GM06990 (cell line): ENCODE measurements around the gene PDCD6IP.

ENCODE experiments used
- DNase-seq: peaks from one replicate; pipeline ENCODE4 v3.0.0-alpha.2; 2011; ENCODE audit not compliant: insufficient read length; ENCODE audit errors: extremely low read depth
- H3K27me3 ChIP-seq: replicated peaks from 2 replicates; pipeline ENCODE4 v1.6.0; 2011; ENCODE audit warnings: low read length; ENCODE audit not compliant: control insufficient read depth, insufficient read depth
- H3K36me3 ChIP-seq: 2 replicates; pipeline ENCODE4 v1.5.1; 2011; ENCODE audit warnings: low read length; ENCODE audit not compliant: control insufficient read depth, insufficient read depth
- H3K4me3 ChIP-seq: replicated peaks from 2 replicates; pipeline ENCODE4 v1.5.1; 2011; ENCODE audit warnings: low read depth, mild to moderate bottlenecking, control low read depth, low read length
- TF ChIP-seq, protein P1 (sequence below): IDR thresholded peaks from 2 replicates; pipeline ENCODE4 v1.5.1; 2011; ENCODE audit warnings: low read length, control low read depth, mild to moderate bottlenecking, inconsistent platforms; ENCODE audit not compliant: insufficient read depth, poor library complexity, severe bottlenecking

PDCD6IP gene

DNA sequence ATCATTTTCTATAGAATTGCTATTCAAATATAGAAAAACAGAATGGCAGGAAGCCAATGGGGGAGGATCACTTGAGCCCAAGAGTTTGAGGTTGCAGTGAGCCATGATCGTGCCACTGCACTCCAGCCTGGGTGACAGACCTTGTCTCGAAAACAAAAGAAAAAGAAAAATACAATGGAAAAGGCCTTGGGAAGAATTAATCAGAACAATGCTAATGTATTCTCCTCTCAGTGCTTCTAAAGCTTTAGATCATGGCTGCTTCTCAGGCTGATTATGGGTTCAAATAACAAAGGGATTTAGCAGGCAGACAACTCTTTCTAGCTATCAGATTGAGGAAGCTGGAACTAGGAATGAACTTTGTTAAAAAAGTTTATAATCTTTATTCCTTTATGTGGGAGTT lies 115.8 kb downstream of the PDCD6IP start:
- no peaks in the 10 kb centered on the region for H3K36me3 ChIP-seq
- DNase-seq = no peak
- no peak overlapping the region for H3K4me3 ChIP-seq
- no peaks in the 10 kb centered on the region for H3K27me3 ChIP-seq
- TF ChIP-seq, protein P1, sequence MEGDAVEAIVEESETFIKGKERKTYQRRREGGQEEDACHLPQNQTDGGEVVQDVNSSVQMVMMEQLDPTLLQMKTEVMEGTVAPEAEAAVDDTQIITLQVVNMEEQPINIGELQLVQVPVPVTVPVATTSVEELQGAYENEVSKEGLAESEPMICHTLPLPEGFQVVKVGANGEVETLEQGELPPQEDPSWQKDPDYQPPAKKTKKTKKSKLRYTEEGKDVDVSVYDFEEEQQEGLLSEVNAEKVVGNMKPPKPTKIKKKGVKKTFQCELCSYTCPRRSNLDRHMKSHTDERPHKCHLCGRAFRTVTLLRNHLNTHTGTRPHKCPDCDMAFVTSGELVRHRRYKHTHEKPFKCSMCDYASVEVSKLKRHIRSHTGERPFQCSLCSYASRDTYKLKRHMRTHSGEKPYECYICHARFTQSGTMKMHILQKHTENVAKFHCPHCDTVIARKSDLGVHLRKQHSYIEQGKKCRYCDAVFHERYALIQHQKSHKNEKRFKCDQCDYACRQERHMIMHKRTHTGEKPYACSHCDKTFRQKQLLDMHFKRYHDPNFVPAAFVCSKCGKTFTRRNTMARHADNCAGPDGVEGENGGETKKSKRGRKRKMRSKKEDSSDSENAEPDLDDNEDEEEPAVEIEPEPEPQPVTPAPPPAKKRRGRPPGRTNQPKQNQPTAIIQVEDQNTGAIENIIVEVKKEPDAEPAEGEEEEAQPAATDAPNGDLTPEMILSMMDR = no peak

DNA sequence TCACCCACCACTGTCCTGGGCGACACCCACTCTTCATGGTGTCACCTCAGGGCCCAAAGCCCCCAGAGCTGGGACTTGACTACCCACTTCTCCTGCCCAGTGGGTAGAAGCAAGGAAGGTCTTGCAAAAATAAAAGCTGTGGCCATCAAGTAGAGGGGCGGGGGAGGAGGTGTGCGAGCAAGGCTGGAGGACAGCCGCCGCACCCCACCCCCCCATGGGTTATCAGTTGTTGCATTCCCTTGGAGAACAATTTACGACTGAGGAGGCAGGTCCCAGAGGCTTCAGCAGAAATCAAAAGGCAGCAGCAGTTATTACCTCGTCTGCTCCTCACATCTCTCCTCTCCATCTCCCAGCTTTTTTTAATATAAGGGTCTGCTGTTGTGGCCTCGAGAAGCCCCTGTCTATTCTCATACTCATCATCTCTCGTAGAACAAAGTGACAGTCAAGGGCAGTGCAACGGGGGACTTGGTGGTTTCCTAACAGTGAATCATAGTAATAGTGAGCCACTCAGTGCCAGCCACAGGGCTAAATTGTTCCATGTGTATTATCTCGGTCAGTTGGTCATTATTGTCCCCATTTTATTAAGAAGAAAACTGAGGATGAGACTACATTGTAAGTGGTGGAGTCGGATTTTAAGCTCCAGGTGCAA lies 116.4 kb downstream of the PDCD6IP start:
- TF ChIP-seq, protein P1 = no peak
- no peaks in the 10 kb centered on the region for H3K27me3 ChIP-seq
- no peak for DNase-seq
- no peak overlapping the region for H3K4me3 ChIP-seq
- no peaks in the 10 kb centered on the region for H3K36me3 ChIP-seq

DNA sequence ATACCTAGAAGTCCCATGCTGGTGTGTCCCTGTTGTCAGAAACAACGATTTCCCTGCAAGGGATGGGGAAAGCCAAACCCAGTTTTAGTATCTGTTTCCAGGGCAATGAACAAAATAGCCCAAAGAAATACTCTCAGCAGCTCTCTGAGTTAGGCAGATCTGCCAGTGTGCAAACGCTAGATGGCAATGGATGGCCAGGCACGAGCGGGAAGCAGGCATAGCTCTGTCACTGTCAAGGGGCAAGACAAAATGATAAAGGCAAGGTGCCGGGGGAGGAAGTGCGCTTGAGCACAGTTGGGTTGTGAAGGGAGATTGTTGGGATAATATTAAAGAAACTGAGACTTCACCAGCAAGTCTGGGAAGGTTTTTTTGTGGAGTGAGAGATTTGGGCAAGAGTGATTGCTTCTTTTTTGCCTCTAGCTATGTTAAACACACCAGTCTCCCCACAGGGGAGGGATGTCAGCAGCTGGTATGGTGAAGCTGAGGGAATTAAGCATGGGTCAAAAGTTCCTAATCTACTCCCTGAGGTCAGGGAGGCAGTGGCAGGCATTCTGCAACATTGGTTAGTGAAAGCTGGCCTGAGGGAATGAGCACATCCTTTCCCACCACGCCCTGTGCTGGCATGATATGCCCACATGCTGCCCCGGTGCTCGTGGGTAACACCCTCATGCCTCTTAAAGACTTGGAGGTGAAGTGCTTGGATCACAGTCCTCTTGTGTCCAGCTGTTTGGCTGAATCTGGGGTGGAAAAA lies 117.5 kb downstream of the PDCD6IP start:
- no peaks in the 10 kb centered on the region for H3K27me3 ChIP-seq

DNA sequence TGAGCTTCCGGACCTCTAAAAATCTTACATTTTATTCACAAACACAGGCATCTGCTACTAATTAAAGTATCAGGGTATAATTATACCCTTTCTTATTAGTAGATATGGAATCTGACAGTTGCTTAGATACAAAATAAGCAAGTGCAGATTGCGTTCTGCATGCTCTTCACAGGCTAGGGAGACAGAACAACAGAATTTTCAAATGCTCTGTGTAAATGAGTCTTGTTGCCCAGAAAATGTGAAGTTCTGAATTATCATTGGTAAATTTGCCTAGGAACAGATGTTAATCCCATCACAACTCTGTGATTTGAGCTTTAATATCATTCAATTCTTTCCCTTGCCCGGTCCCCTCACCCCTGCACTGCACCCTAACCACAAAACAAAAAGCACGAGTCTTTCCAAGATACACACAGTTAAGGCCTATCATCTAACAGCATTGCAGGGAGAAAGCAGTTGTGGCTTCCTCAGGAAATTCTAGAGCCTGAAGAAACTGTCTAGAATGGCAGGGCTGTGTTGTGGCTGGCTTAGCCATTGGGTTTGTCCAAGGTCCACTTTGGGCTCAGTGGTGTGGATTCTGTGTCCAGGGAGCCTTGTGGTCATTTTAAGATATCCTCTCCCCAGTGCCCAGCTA lies 119.8 kb downstream of the PDCD6IP start:
- TF ChIP-seq, protein P1 = no peak
- Histone ChIP-seq H3K4me3 (no peak overlapping the region), H3K36me3 (no peaks in the 10 kb centered on the region), H3K27me3 (no peaks in the 10 kb centered on the region)
- DNase-seq = no peak

More for the DNA sequence above, 117.5 kb downstream of the PDCD6IP start:
- no peak overlapping the region for H3K4me3 ChIP-seq
- no peak for DNase-seq
- TF ChIP-seq, protein P1 = no peak
- H3K36me3 ChIP-seq = no peaks in the 10 kb centered on the region
